Peyer's patch (tissue), 4 donors: Measurements from ENCODE around the gene DCAF12L1. TPM values are rescaled to one million over a fixed set of nuclear protein-coding genes. Genes with fewer than 3 reads are reported as not detected.

Source experiments
- DNase-seq, 3 donors: peaks; one replicate each; pipeline ENCODE4 v3.0.0-alpha.2; 2017 to 2019
- H3K27ac ChIP-seq, 4 donors: fragments of 200-600 bp; sonication (generic); one replicate each; pipeline ENCODE4 v1.5.1; 2016 to 2019
- H3K27me3 ChIP-seq, 2 donors: fragments of 200-600 bp; sonication (generic); one replicate each; pipeline ENCODE4 v1.5.1; 2019
- H3K36me3 ChIP-seq, 3 donors: fragments of 200-600 bp; sonication (generic); one replicate each; pipeline ENCODE4 v1.5.1; 2016 to 2019
- H3K4me1 ChIP-seq, 4 donors: fragments of 200-600 bp; sonication (generic); one replicate each; pipeline ENCODE4 v1.5.1; 2016 to 2019
- H3K4me3 ChIP-seq, 4 donors: fragments of 200-600 bp; sonication (generic); 1 replicate in 3 of 4; 2 replicates in 1 of 4; pipeline ENCODE4 v1.5.1; 2016 to 2019; ENCODE audit warnings: mild to moderate bottlenecking in 1 of 4
- H3K9me3 ChIP-seq, 4 donors: fragments of 200-600 bp; sonication (generic); one replicate each; pipeline ENCODE4 v1.5.1; 2016 to 2019; ENCODE audit warnings: mild to moderate bottlenecking in 1 of 4
- POLR2A ChIP-seq, 2 donors: fragments of 450-650 bp; IDR thresholded peaks; one replicate each; pipeline ENCODE4 v1.5.1; 2017; ENCODE audit warnings: antibody characterized with exemption in 2 of 2, mild to moderate bottlenecking in 2 of 2, moderate library complexity in 2 of 2
- small RNA-seq, 2 donors: library from RNA; depleted of rRNA; stranded (forward); fragments of <200 nt; gene quantifications; one replicate each; pipeline ENCODE3, GENCODE V24; 2016
- total RNA-seq, 4 donors: library from RNA; depleted of rRNA; stranded (reverse); fragments of >200 nt; gene quantifications; one replicate each; pipeline ENCODE4 v1.1.0, GENCODE V29; 2016
- TF ChIP-seq, protein P1 (sequence below), 6 experiments: fragments of 450-650 bp in 4 of 6; fragments of 200-600 bp in 2 of 6; sonication (generic) in 1 of 6; IDR thresholded peaks; one replicate each; pipeline ENCODE4 v1.5.1; 2017 to 2019; ENCODE audit warnings: antibody characterized with exemption in 6 of 6, mild to moderate bottlenecking in 3 of 6, moderate library complexity in 1 of 6

Gene DCAF12L1
- total RNA-seq, 4 donors from 2014 or later = not detected

DNA sequence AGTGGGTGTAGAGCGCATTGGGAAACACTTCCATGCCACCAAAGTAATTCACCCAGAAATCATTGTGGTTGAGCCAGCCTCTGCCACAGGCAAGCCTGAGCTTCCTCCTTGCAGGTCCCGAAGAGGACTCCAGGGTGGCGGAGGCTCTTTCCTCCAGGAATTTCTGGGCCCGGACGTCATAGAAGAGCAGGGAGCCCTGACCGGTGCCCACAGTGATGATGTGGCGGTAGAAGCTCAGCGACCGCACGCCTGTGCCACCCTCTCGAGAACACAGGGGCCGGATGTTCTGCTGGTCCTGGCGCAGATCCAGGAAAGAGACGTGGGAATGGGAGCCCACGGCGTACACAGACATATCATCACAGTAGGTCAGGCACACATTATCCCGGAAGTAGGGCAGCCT is 1.3 kb downstream of the DCAF12L1 start:
- no peaks in the 10 kb centered on the region for H3K27me3 ChIP-seq
- no peak for DNase-seq
- no peak for TF ChIP-seq POLR2A (IDR thresholded peaks at IDR 0.05)
- TF ChIP-seq, protein P1, sequence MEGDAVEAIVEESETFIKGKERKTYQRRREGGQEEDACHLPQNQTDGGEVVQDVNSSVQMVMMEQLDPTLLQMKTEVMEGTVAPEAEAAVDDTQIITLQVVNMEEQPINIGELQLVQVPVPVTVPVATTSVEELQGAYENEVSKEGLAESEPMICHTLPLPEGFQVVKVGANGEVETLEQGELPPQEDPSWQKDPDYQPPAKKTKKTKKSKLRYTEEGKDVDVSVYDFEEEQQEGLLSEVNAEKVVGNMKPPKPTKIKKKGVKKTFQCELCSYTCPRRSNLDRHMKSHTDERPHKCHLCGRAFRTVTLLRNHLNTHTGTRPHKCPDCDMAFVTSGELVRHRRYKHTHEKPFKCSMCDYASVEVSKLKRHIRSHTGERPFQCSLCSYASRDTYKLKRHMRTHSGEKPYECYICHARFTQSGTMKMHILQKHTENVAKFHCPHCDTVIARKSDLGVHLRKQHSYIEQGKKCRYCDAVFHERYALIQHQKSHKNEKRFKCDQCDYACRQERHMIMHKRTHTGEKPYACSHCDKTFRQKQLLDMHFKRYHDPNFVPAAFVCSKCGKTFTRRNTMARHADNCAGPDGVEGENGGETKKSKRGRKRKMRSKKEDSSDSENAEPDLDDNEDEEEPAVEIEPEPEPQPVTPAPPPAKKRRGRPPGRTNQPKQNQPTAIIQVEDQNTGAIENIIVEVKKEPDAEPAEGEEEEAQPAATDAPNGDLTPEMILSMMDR (IDR thresholded peaks at IDR 0.05) = no peak
- H3K36me3 ChIP-seq = no peaks in the 10 kb centered on the region
- no peaks in the 10 kb centered on the region for H3K9me3 ChIP-seq
- H3K27ac ChIP-seq = no peak overlapping the region
- no peaks in the 10 kb centered on the region for H3K4me1 ChIP-seq
- H3K4me3 ChIP-seq = no peak overlapping the region

DNA sequence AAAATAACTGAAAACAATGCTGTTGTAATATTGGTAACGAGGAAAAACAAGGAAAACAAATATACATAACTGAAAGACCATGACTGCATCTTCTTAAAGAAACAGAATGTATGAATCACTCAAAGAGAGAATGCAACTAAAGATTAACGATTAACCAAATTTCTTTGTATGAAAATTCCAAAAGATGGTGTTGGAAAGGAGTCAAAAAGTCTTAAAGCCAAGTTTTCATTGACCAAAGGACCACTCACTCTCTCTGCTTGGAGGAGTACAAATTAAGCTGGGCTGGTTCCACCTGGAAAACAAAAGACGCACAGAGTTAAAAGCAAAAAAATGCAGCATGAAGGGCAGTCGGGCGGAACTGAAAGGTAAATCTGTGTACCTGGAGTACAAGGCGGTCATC is 1.8 kb downstream of the DCAF12L1 start:
- Histone ChIP-seq H3K9me3 (no peaks in the 10 kb centered on the region), H3K4me1 (no peaks in the 10 kb centered on the region), H3K27ac (no peak overlapping the region), H3K36me3 (no peaks in the 10 kb centered on the region), H3K4me3 (no peak overlapping the region), H3K27me3 (no peaks in the 10 kb centered on the region)
- TF ChIP-seq POLR2A (IDR thresholded peaks at IDR 0.05) = no peak
- TF ChIP-seq, protein P1 (IDR thresholded peaks at IDR 0.05) = no peak
- no peak for DNase-seq

DNA sequence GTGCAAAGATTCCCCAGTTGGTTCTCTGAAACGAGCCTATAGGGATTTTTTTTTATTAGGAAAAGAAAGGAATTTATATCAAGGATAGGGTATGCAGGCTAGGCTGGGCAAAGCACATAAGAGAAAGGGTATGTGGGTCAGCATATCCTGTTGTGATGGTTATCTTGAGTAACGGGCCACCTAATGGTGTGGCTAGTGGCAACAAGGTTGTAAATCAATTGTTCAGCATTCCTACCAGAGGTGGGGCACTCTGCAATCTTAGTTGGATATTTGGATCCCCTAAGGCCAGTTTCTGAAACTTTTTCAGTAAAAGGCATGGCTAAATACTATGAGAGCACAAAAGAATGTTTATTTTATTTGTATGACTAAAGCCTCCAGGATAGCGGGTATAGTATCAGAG is 42.7 kb downstream of the DCAF12L1 start:
- H3K27me3 ChIP-seq = no peaks in the 10 kb centered on the region

More for the DNA sequence above, 42.7 kb downstream of the DCAF12L1 start:
- Histone ChIP-seq H3K9me3 (no peaks in the 10 kb centered on the region), H3K36me3 (no peaks in the 10 kb centered on the region), H3K4me1 (no peaks in the 10 kb centered on the region), H3K4me3 (no peak overlapping the region), H3K27ac (no peak overlapping the region)
- no peak for DNase-seq
- TF ChIP-seq, protein P1 (IDR thresholded peaks at IDR 0.05) = no peak
- no peak for TF ChIP-seq POLR2A (IDR thresholded peaks at IDR 0.05)

Small RNAs within 50 kb of the gene (small RNA-seq; reads per million reads assigned to genes)
- 0 reads per million in 2 donors for gene Z69908.1
